HG03280 (cell line): ENCODE data around the gene KLF5.
A peak's percentile ranks its signal among the peaks of the same experiment; 100 is the strongest.

ENCODE experiments used
- ATAC-seq: cut with Tn5 transposase; IDR thresholded peaks from one replicate; pipeline ENCODE4 v1.9.1; 2021; ENCODE audit warnings: mild to moderate bottlenecking, moderate library complexity; ENCODE audit not compliant: unreplicated experiment

KLF5 gene

DNA sequence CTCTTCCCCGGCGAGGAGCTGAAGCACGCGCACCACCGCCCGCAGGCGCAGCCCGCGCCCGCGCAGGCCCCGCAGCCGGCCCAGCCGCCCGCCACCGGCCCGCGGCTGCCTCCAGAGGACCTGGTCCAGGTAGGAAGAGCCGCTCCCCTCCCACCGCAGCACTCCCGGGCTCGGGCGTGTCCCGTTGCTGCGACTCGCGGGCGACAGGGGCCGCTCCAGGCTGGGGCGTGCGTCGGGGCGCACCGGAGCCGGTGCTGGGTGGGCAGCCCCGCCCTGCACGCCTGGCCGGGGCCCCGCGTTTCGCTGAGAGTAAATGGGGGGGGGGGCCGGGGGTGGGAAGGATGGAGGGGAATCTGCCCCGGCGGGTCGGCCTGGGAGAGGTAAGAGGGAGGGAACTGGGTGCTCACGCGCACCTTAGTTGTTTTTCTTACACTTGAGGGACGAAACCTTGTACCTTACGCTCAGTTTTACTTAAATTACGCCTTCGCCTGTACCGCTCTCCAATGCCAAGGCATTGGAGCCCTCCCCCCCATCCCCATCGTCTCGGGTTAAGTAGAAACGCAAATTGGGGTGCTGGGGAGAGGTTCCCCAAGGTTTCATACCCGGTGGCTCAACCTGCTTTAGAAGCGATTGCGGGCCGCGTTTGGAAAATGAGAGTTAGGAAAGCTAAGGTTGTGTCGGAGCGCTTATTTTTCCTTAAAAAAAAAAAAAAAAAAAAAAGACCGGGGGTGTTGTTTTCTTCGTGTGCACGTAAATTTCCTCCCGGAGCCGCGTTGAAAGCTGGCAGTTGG is 850 bp downstream of the KLF5 start:
- peak; percentile 34 for ATAC-seq

- ATAC-seq: no peak
These were observed 1.7 kb downstream of the KLF5 start for GRCh38 chr13:73060251-73061160.

DNA sequence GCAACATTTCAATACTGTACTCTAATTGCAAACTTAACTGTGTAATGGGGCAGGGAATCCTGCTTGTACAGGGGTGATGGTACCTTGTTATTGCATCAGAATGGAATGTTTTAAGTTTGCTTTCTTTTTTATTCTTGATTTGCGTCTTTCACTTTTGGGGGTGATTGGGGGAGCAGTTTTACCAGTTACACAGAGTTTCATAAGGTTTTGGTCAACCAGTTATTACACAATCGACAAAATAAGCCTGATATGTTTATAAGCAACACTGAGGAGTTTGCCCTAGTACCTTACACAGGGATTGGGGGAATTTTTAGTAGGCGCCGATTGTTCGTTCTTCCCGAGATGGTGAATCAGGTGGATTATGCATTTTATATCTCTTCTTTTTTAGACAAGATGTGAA is 2.7 kb downstream of the KLF5 start:
- no peak for ATAC-seq

- no peak for ATAC-seq
These were observed 3.1 kb downstream of the KLF5 start for GRCh38 chr13:73061876-73062275.

DNA sequence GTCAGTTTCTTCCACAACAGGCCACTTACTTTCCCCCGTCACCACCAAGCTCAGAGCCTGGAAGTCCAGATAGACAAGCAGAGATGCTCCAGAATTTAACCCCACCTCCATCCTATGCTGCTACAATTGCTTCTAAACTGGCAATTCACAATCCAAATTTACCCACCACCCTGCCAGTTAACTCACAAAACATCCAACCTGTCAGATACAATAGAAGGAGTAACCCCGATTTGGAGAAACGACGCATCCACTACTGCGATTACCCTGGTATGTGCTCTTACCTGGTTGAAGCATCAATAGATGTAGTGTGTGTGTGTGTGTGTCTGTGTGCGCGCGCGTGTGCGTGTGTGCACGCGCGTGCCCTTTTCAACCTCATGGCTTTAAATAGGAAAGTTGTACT is 3.7 kb downstream of the KLF5 start:
- no peak for ATAC-seq

DNA sequence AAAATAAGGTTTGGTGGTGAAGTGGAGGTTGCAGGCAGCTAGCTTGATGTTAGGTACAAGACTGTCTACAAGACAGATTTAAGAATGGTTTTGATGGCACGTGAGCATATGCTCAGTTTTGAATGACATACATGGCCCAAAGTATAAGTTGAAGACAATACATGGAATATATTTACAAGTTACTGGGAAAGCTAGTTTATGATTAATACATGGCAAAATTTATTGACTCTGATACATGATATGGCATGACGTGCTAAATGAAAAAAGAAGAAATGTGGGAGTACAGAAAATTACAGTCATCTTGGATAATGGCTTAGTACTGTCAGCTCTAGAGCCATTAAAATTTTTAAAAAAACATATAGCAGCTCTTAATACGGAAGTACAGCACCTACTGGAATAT is 4.4 kb downstream of the KLF5 start:
- ATAC-seq: no peak

DNA sequence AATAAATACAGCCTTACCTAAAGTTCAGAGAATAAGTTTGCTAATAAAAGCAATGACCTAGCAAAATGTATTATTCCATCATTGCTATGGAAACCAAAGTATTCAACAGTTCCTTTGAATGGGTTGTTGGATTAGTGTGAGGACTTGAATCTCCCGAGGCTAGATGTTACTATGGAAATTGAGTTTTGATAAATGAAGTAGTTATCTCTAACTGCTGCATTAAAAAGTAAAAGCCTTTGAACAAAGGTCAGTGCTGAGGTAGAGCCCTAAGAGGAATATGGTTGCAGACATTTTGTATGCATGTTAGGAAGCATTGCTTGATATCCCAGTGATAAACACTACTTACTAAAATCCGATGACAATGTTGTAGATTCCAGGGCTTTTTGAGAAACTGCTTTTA is 6.2 kb downstream of the KLF5 start:
- no peak for ATAC-seq

- ATAC-seq: no peak
These were observed 7.0 kb downstream of the KLF5 start for GRCh38 chr13:73065665-73066340.

DNA sequence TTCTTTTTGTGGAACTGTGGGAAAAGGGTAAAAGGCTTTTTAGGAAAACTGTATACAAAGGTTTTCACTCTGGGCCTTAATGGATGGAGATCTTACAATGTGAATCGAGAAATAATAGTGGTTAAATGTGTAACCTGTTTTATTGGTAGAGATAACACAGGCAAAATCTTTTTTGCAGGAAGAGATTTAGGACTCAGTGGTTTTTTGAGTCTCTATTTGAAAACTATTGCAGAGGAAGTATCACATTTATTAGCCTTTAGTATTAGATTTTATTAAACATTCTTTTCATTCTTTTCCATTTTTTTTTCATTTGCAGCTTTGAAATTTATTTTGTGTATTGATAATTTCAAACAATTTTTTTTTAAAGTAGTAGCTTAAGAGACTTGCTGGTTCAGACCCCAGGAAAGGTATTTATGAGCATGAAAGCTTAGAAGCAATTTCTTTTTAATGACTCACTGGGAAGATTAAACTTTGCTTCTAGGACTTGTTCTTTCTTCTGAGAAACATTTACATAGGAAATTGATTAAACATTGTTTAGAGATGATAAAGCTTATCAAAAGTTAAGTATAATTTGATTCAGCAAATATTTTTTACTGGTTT is 10.5 kb downstream of the KLF5 start:
- no peak for ATAC-seq

DNA sequence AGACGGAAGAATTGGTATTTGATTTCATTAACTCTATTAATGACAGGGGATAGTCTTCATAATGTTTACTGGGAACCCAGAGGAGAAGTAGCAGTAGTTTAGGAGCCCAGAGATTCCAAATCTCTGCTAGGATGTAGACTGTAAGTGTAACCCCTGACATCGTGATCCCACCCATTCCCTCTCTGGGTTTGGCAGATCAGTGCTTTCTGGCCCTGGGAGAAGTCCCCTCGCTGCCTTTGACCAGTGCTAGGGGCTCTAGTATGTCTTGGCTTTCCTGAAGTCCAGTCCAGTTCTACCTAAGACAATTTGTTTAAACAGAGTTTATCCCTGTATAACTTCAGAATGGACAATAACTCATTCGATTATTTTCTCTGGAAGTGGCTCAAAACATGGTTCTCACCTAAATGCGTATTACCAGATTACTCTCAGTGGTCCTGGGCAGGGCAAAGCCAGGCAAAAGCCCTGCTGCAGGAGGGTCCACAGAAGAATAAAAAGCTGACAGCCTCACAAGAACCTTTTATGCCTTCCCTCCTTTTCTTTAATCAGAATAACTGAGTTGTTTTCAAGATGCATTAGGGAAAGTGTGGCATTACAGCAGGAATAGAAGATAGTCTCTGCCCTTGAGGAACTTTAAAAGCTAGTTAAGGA is 11.8 kb downstream of the KLF5 start:
- no peak for ATAC-seq

DNA sequence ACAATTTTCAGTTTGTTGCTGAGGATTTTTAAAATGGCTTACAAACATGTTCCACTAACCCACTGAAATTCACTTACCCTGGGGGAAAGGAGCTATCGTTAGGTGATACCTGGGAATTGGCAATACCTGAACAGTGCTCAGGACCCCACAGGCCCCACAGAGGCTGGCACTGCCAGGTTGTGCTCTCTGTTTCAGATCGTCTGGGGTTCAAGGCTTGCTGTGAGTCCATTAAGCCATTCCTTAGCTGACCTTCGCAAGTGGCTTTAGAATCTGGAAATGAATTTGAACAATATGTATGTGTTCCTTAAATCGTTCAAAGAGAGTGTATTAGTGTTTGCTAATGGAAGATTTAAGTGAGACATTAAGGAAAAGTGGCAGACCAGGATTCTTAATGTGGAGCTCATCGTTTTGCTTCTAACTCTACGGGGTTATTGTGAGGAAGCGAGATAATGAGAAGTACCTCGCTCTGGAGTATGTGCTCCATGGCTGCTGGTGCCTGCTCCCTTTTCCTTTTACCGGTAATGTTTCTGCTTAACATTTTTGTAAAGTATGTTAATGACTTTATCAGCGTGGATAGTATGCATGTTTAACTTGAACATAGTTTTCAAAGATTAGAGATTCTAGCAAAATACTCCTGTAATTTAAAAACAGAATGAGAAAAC is 13.6 kb downstream of the KLF5 start:
- ATAC-seq: no peak

GRCh38 chr13:73073050-73073449 is 14.2 kb downstream of the KLF5 start:
- ATAC-seq: no peak

DNA sequence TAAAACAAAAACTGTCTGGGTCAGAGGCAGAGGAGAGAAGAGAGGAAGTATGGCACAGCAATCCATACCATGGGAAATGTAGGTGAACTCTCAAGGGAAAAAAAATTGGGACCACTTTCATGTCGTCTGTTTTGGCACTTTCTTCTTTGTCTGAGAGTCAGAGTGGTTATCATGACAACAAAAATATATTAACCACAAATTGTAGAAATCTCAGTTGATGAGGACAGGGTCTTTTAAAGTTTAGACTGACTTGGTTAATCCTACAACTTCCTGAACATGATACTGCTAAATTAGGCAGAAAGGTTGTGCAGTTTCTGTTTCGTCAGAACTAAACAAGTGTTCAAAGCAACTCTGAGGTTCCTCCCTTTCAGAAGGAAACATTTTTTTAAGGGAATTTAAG is 15.2 kb downstream of the KLF5 start:
- no peak for ATAC-seq

DNA sequence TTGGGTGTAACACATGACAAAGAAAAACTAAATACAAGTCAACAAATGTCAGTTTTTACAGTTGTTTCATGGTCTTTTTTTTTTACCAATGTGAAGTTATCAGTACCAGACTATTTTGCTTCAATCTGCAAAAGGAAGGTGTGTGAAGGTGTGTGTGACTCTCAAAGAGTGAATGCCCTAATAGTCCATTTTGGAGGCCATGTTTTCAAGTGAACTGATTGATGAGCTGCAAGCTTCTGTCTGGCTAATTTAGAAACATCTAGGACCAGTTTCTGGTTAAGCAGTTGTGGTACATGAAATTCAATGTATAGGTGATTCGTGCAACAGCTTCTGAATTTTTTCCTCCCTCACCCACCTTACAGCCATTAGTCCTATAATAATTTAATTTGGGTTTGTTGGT is 16.1 kb downstream of the KLF5 start:
- ATAC-seq: no peak

DNA sequence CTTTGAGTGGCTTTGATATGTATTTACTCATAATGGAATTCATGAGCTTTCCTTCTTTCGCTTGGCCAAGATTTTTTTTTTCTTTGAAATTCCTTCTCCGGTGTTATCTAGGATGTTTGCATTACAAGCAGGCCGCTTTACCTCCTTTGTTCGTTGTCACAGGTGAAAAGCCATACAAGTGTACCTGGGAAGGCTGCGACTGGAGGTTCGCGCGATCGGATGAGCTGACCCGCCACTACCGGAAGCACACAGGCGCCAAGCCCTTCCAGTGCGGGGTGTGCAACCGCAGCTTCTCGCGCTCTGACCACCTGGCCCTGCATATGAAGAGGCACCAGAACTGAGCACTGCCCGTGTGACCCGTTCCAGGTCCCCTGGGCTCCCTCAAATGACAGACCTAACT is 16.7 kb downstream of the KLF5 start:
- ATAC-seq: no peak

GRCh38 chr13:73075954-73076353 is 17.1 kb downstream of the KLF5 start:
- ATAC-seq: no peak

DNA sequence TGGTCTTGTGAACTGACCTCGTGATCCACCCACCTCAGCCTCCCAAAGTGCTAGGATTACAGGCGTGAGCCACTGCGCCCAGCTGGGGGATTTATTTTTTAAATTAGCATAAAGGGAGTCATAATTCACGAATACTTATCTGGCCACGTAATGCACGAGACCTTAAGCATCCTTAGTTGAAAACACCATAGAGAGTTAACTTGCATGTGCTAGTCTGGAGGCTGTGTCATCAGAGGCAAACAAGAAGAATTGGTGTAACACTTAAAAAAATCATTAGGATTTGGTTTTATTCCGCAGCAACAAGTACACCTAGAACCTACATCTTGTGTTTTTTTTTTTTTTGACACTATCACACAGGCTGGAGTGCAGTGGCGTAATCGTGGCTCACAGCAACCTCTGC is 19.1 kb downstream of the KLF5 start:
- no peak for ATAC-seq

DNA sequence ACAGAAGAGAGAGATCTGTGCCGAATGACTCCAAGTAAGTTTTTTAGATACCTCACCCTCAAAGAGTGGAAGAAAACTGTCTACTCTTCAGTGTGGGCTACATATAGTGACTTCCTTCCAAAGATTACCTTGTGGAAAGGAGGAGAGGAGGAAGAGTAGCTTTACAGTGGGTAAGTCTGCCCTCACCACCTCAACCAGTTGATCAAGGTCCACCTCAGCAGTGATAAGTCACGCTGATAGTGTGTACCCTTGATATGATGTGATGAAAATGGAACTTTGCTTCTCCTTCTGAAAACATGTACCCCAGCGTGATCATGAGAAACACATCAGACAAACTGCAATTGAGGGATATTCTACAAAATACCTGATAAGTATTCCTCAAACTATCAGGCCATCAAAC is 20.6 kb downstream of the KLF5 start:
- ATAC-seq: no peak

- no peak for ATAC-seq
These were observed 22.6 kb downstream of the KLF5 start for GRCh38 chr13:73081256-73081915.

GRCh38 chr13:73082471-73082870 is 23.7 kb downstream of the KLF5 start:
- ATAC-seq: no peak
